Measurements from ENCODE around the gene SCAI.

The SCAI gene

GRCh38 chr9:124911766-124912165 is 231.6 kb downstream of the SCAI start:
- Histone ChIP-seq H2AFZ (ENCODE audit: low read depth, low read length, severe bottlenecking) (no peak overlapping the region), H3F3A (ENCODE audit: insufficient read depth) (0 out of 2 replicates have a peak, but pooled peaks cover under 1% of the 10 kb centered on the region), H3K9me3 (ENCODE audit: insufficient read depth, low read length) (no peaks in the 10 kb centered on the region), H3K4me3 (ENCODE audit: insufficient read depth, low read length, poor library complexity, severe bottlenecking) (no peak overlapping the region), H3K9ac (ENCODE audit: low read length) (no peak overlapping the region), H3K4me2 (ENCODE audit: low read depth, low read length, poor library complexity, severe bottlenecking) (no peak overlapping the region), H3K9me2 (replicated peaks; ENCODE audit: insufficient read depth, low read length) (no peaks in the 10 kb centered on the region), H3K79me2 (ENCODE audit: insufficient read depth, low read length) (no peaks in the 10 kb centered on the region), H3K27me3 (ENCODE audit: low read length) (no peaks in the 10 kb centered on the region), H4K20me1 (ENCODE audit: low read depth, low read length) (no peaks in the 10 kb centered on the region), H3K36me3 (ENCODE audit: low read length) (no peaks in the 10 kb centered on the region; the same call in 1 of the 2 replicates), H3K27ac (ENCODE audit: low read depth, low read length) (no peak overlapping the region)
- TF ChIP-seq, protein P1, sequence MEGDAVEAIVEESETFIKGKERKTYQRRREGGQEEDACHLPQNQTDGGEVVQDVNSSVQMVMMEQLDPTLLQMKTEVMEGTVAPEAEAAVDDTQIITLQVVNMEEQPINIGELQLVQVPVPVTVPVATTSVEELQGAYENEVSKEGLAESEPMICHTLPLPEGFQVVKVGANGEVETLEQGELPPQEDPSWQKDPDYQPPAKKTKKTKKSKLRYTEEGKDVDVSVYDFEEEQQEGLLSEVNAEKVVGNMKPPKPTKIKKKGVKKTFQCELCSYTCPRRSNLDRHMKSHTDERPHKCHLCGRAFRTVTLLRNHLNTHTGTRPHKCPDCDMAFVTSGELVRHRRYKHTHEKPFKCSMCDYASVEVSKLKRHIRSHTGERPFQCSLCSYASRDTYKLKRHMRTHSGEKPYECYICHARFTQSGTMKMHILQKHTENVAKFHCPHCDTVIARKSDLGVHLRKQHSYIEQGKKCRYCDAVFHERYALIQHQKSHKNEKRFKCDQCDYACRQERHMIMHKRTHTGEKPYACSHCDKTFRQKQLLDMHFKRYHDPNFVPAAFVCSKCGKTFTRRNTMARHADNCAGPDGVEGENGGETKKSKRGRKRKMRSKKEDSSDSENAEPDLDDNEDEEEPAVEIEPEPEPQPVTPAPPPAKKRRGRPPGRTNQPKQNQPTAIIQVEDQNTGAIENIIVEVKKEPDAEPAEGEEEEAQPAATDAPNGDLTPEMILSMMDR (IDR thresholded peaks at IDR 0.05; ENCODE audit: insufficient read depth, low read length, poor library complexity, severe bottlenecking): no peak
- no peak for TF ChIP-seq EZH2phosphoT487 (conservative IDR thresholded peaks at IDR 0.05; ENCODE audit: low read length)

DNA sequence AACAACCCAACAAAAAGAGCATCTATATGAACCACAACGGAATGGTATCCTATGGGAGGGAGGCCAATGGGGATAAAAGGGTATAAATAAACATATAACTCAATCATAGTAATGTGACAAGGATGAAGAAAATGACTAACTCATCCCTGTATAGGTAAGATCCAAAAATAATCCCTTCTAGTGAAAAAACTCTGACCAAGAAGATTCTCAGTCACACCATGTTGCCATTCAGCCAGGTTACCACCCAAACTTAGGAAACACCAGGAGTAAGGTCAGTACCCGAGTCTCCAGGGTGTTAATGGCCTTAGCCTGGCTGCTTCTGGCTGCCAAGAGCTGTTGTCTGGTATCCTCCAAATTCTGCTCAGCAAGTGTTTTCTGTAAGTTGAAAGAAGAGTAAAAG is 235.2 kb downstream of the SCAI start:
- H3K9me3 ChIP-seq (ENCODE audit: insufficient read depth, low read length): no peaks in the 10 kb centered on the region
- no peak overlapping the region for H3K27ac ChIP-seq (ENCODE audit: low read depth, low read length)
- no peaks in the 10 kb centered on the region for H4K20me1 ChIP-seq (ENCODE audit: low read depth, low read length)
- H3K79me2 ChIP-seq (ENCODE audit: insufficient read depth, low read length): no peaks in the 10 kb centered on the region
- TF ChIP-seq, protein P1 (IDR thresholded peaks at IDR 0.05; ENCODE audit: insufficient read depth, low read length, poor library complexity, severe bottlenecking): no peak
- no peak for TF ChIP-seq EZH2phosphoT487 (conservative IDR thresholded peaks at IDR 0.05; ENCODE audit: low read length)
- H3K9ac ChIP-seq (ENCODE audit: low read length): no peak overlapping the region
- no peak overlapping the region for H3K4me3 ChIP-seq (ENCODE audit: insufficient read depth, low read length, poor library complexity, severe bottlenecking)
- no peak overlapping the region for H2AFZ ChIP-seq (ENCODE audit: low read depth, low read length, severe bottlenecking)
- H3K36me3 ChIP-seq (ENCODE audit: low read length): no peaks in the 10 kb centered on the region
- no peaks in the 10 kb centered on the region for H3K27me3 ChIP-seq (ENCODE audit: low read length)
- H3F3A ChIP-seq (ENCODE audit: insufficient read depth): no peaks in the 10 kb centered on the region
- H3K4me2 ChIP-seq (ENCODE audit: low read depth, low read length, poor library complexity, severe bottlenecking): no peak overlapping the region
- no peaks in the 10 kb centered on the region for H3K9me2 ChIP-seq (replicated peaks; ENCODE audit: insufficient read depth, low read length)

DNA sequence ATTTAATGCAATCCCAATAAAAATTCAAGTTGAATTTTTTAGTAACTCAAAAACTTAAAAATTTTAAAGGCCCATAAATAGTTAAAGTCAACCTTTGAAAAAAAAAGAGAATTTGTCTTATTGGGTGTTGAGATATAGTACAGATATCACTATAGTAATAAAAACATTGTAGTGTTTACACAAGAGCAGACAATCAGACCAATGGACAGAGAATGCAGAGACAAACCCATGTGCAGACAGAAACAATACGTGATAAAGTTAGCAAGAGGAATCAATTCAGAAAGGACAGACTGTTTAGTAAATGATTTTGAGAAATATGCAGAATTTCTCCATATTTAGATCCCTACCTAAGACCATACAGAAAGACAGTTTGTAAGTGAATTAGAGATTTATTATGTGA is 236.4 kb downstream of the SCAI start:
- Histone ChIP-seq H3K9me2 (replicated peaks; ENCODE audit: insufficient read depth, low read length) (no peaks in the 10 kb centered on the region), H3K9me3 (ENCODE audit: insufficient read depth, low read length) (no peaks in the 10 kb centered on the region), H3K79me2 (ENCODE audit: insufficient read depth, low read length) (no peaks in the 10 kb centered on the region), H3K9ac (ENCODE audit: low read length) (no peak overlapping the region), H3K27me3 (ENCODE audit: low read length) (no peaks in the 10 kb centered on the region), H3F3A (ENCODE audit: insufficient read depth) (no peaks in the 10 kb centered on the region), H2AFZ (ENCODE audit: low read depth, low read length, severe bottlenecking) (no peak overlapping the region), H3K36me3 (ENCODE audit: low read length) (no peaks in the 10 kb centered on the region), H3K4me3 (ENCODE audit: insufficient read depth, low read length, poor library complexity, severe bottlenecking) (no peak overlapping the region), H3K4me2 (ENCODE audit: low read depth, low read length, poor library complexity, severe bottlenecking) (no peak overlapping the region), H4K20me1 (ENCODE audit: low read depth, low read length) (no peaks in the 10 kb centered on the region), H3K27ac (ENCODE audit: low read depth, low read length) (no peak overlapping the region)
- TF ChIP-seq, protein P1 (IDR thresholded peaks at IDR 0.05; ENCODE audit: insufficient read depth, low read length, poor library complexity, severe bottlenecking): no peak

Measured in SU-DHL-6 (cell line).